GM19035 (cell line): Measurements from ENCODE around the gene GNG7.
"Not testable (repeated sequence)": the region's sequence is repeated elsewhere in the genome, so short reads cannot be mapped to it uniquely, and the experiment has no call there.

Experiments
- ATAC-seq: cut with Tn5 transposase; IDR thresholded peaks from one replicate; pipeline ENCODE4 v1.9.1; 2021; ENCODE audit not compliant: unreplicated experiment

The GNG7 gene

DNA sequence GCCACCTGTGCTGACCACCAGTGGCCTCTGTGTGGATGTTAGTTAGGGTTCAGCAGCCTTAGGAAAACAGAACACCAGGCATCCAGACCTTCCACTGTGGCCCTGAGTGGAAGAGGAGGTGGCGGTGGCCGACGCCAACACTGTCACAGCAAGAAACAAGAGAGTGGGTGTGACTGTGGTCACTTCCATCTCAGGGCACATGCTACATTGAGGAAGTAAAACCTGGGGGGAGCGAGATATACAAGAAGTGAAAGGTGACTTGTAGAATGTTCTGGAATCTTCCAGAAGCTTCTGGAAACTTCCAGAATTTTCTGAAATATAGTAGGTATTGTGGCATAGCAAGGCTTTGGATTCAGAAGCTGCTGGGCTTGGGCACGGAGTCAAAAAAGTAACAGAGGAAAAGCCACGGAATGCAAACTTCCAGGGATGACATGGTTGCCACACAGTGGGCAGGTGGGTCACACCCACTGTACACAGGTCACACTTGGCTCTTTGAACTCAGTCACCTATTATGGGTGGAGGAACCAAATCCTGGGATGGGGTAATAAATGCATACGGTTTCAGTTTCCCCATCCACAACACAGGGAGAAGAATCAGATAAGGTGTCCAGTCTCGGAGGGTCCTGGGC lies 24.3 kb downstream of the GNG7 start:
- no peak for ATAC-seq

DNA sequence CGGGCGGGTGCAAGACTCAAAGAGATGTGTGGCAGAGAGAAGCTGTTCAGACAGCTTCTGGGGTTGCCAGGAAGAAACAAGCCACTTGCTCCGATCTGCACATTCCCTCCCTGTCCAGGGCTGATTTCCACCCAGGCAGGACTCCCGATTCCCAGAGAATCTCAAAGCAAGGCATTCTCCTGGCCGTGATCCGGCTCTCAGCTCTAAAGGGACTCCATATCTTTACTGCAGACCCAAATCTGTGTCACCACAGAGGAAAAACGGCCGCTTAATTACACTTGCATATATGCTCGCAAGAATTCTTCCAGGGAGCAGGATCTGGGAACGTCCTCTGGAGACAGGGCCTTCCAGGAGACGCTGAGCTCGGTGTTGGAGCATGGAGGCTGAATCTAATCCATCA lies 25.7 kb downstream of the GNG7 start:
- no peak for ATAC-seq

DNA sequence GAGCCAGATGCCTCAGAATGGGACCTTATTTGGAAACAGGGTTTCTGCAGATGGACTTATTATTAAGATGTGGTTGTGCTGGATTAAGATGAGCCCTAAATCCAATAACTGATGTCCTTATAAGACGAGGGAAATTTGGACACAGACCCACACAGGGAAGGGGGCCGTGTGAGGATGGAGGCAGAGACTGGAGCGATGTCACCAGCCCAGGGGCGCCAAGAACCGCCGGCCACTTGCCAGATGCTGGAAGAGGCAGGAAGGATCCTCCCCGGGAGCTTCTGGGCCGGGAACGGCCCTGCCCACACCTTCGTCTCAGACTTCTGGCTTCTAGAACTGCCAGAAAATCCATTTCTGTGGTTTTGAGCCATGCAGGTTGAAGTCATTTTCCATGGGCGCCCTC lies 26.6 kb downstream of the GNG7 start:
- no peak for ATAC-seq

DNA sequence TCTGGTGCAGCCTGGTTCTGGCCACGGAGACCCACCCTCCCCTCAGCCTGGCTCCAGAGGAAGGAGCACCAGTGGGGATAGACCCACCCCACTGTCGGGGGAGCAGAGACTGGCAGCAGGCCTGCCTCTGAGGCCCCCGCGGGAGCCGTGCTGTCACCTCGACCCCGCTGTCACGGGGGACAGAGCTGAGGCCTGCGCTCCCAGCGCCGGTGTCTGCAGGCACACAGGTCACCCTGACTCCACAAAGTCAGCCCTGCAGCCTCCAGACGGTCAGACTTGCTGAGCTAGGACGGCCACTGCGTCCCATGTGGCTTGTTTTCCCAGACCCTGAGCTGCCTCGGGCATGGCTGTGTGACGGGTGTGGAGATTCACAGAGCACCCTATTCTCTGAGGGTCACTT lies 32.3 kb downstream of the GNG7 start:
- no peak for ATAC-seq

DNA sequence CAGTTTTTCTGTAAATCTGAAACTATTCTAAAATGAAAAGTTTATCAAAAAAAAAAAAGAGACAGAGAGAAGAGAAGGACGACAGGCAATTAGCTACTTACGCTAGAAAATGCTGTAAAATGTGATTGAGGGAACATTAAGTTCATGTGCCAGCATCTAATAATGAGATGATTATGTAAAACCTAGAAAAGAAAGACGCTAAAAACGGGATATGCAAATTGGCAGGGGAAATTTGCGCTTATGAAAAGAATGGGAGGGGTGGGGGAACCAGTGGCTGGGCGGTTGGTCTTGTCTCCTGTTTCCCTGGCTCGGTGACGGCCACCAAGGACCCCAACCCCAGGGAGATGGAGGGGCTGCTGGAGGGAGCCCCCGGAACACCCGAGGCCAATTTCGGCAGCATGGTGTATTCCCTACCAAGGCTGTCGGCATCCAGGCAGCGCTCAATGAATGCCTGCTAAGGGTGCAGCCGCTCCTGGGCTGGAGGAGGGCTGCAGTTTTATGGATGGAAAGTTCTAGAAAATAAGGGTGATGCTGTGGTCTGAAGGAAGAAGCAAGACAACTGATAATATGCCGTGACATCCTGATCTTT lies 34.2 kb downstream of the GNG7 start:
- no peak for ATAC-seq

DNA sequence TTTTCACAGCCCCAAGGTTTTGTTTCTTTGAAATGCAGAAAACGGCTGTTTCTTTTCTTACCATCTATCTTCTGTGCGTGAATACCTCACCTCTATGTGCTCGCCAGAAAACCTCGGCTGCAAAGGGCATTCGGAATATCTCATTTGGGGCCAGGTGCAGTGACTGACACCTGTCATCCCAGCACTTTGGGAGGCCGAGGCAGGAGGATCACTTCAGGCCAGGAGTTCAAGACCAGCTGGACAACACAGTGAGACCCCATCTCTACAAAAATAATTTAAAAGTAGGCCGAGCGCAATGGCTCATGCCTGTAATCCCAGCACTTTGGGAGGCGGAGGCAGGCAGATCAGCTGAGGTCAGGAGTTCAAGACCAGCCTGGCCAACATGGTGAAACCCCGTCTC lies 35.1 kb downstream of the GNG7 start:
- not testable (repeated sequence) for ATAC-seq

DNA sequence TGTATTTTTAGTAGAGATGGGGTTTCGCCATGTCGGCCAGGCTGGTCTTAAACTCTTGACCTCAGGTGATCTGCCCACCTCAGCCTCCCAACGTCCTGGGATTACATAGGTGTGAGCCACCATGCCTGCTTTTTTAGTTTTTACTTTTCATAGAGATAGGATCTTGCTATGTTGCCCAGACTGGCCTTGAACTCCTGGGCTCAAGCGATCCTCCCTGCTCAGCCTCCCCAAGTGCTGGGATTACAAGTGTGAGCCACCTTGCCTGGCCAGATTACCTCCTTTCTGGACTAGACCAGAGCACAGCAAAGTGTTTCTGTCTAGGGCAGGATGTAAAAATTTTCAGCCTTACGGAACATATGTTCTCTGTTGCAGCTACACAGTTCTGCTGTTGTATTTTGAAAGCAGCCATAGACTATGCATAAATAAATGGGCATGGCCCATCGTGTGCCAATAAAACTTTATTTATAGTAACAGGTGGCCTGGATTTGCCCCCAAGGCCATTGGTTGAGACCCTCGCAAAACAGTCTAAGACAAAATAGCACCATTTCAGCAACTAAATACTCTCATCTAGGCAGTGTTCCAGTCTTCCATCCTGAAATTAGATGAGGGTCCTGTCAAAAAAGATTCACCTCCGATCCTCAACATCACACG lies 36.0 kb downstream of the GNG7 start:
- ATAC-seq, result no peak

DNA sequence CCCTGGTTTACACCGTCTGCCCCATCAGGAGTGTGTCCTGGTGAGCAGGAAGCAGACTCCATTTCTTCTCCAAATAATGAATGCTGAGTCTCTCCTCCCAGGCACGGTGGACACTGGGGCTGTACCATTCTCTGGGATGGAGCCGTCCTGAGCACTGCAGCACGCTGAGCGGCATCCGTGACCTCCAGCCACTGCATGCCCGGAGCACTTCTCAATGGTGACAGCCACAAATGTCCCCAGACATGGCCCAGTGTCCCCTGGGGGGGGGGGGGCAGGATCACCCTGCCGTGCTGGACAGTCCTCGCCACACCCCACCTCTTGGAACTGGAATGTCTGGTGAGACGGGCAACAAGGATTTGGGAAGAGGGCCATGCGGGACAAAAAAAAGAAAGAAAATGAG lies 37.4 kb downstream of the GNG7 start:
- no peak for ATAC-seq

DNA sequence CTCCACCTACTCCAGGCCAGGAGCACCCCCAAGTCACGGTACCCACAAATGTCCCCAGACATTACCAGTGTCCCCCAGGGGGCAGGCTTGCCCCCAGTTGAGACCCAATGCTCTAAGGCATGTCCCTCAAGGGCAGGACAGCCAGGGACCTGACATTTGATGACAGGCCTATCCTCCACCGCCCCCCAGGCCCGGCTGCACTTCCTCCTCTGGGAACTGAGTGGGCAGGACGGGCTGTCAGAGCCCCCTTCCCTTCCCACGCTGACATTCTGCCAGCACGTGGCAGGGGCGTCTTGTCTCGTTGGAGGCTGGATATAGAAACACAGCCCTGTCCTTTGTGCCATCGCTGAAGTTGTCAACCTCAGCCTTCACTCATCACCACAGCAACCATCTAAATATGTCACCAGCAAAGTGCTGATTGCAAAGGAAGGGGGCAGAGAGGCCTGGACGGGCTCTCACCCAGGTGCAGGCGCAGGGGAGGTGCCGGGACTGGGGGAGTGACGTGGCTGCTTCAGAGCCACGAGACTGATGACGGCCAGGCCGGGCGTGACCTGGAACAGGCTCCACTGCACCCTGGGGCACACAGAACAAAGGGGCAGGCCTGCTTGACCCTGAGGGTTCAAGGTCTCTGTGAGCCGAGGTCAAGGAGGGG lies 38.4 kb downstream of the GNG7 start:
- peak; percentile 81 for ATAC-seq

DNA sequence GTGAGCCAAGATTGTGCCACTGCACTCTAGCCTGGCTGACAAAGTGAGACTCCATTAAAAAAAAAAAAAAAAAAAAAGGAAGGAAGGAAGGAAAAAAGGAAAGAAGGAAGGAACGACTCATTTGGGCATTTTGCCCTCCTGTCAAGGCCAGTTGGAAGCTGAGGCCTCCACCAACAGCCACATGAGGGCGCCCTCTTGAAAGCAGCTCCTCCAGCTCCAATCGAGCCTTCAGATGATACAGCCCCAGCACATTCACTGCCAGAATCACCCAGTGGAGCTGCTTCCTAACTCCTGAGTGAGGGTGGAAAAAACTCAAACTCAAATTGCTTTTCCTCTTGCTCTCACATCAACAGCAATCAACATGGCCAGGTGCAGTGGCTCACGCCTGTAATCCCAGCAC lies 40.9 kb downstream of the GNG7 start:
- ATAC-seq, result no peak

DNA sequence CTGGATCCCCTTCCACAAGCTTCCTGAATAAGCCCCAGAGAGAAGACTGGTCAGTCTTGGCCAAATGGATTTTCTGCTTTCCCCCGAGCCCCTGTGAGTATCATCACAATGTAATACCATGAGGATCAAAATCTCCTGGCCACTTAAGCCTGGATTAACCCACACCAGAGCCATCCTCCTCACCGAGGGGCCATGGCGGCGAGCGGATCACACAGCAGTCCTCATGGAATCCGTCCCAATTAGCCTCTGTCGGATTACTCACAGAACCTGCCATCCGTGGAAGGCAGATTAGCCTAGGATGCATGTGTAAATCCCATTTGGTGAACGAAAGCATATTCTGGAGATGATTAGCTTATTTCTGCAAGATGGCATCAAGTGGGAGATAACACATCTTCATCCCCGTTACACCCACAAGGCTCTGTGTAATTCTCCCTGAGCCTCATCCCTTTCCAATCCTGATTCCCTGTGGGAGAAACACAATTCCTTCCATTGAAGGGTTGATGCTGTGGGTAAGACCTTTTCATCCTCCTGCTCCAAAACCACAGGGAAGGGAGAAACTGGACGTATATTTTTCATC lies 42.5 kb downstream of the GNG7 start:
- no peak for ATAC-seq

DNA sequence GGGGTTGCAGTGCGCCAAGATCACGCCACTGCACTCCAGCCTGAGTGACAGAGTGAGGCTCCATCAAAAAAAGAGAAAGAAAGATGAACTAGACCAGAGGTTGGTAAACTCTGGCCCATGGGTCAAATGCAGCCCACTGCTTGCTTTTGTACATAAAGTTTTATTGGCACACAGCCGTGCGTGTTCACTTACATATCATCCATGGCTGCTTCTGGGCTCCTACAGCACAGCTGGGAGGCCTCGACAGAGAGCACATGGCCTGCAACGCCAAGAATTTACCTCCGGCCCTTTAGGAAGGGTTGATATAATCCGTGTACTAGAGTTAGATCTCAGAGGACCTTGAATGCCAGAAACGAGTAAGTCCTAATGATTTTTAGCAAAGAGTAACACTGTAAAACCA lies 46.0 kb downstream of the GNG7 start:
- ATAC-seq, result no peak

DNA sequence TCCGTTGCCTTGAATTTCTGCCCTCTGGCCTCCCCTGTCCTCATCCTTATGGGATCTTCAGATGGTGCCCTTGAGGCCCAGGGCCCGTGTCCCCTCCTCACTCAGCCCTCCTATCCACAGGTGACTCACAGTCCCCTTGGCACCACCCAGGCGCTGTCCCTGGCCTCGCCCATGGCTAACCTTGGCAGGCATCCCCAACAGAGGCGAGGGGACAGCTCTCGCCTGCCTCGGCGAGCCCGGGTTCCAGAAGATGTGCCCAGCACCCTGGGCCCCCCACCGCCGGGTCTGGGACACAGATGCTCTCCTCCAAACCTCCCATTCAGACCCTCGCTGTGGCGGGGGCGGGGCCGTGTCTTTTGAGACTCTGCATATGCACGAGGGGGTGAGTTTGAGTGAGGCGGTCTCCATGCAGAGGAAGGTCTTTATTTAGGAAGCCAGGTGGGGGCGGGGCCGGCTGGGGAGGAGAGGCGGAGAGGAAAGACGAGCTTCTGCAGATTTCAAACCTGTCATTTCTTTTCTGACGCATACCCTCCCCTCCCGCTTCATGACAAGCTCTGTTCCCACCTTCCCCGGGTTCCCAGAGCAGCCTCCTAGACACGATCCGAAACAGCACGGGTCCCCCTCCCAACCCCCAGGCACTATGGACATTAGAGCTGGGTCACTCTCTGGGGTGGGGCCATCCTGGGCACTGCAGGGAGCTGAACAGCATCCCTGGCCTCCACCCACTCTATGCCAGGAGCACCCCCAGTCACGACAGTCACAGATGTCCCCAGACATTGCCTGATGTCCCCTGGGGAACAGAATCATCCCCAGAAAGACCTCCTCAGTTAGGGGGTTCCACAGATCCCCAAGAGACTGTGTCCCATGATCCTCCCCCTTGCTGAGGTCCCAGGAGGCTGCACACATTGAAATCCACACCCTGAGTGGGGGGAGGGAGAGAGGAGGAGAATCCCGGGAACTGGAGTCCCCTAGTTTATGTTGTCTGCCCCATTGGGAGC lies 48.5 kb downstream of the GNG7 start:
- ATAC-seq, result no peak

DNA sequence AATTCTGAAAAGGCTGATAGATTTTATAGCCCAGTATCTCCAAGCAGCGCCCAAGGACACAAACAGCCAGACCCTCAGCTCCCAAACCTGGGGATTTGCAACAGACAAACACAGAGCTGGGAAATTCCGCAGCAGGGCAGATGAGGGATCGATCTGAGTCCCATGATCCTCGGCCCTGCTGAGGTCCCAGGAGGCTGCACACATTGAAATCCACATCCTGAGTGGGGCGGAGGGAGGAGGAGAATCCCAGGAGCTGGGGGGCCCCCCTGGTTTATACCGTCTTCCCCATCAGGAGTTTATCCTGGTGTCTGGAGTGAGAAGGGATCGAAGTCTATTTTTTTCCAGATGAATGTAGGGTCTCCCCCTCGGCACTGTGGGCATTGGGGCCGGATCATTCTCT lies 49.3 kb downstream of the GNG7 start:
- no peak for ATAC-seq

DNA sequence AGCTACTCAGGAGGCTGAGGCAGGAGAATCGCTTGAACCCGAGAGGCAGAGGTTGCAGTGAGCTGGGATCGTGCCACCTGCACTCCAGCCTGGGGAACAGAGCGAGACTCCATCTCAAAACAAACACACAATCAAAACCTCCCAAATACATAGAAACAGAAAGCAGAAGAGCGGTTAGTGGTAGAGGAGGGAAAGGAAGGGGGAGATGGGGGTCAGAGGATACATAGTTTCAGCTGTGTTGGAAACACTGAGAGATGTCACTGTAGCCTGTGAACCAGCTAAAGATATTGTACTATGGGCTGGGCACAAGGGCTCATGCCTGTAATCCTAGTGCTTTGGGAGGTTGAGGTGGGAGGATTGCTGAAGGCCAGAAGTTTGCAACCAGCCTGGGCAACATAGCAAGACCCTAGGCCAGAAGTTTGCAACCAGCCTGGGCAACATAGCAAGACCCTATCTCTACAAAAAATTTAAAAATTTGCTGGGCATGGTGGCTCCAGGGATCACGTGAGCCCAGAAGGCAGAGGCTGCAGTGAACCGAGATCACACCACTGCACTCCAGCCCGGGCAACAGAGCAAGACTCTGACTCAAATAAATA lies 49.9 kb downstream of the GNG7 start:
- ATAC-seq, result no peak

DNA sequence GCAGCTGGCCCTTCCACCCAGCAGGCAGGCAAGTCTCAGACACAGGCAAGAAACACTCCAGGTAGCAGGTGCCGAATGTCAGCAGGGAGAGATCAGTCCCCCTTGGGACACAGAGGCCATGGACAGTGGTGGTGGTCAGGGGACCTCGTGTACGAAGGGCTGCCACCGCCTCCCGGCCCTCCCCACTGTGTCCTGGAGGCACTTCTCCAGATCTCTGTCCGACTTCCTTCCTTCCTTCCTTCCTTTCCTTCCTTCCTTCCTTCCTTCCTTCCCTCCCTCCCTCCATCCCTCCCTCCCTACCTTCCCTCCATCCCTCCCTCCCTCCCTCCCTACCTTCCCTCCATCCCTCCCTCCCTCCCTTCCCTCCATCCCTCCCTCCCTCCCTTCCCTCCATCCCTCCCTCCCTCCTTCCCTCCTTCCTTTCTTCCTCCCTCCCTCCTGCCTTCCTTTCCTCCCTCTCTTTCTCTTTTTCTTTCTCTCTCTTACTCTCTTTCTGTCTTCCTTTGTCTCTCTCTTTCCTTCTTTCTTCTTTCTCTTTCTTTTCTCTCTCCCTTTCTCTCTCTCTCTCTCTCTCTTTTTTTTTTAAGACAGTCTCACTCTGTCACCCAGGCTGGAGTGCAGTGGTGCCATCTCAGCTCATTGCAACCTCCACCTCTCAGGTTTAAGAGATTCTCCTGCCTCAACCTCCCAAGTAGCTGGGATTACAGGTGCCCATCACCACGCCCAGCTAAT lies 51.3 kb downstream of the GNG7 start:
- ATAC-seq, result not testable (repeated sequence)

DNA sequence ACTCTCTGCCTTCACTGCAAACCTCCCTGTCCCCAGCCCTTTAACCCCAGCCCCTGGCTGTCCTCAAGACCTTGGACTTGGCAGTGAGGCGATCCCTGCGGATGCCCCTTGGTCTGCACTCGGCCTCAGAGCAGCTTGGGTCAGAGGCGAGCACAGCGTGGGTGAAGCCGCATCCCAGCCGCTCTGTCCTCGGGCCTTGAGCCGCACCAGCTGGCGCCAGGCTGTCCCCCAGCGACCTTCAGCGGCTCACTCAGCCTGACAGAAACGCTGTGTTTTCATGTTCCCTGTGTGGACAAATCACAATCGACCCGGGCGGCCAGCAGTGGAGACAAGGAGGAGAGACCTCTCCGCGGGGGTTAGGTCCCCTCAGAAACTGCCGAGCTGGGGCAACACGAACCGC lies 52.0 kb downstream of the GNG7 start:
- no peak for ATAC-seq

DNA sequence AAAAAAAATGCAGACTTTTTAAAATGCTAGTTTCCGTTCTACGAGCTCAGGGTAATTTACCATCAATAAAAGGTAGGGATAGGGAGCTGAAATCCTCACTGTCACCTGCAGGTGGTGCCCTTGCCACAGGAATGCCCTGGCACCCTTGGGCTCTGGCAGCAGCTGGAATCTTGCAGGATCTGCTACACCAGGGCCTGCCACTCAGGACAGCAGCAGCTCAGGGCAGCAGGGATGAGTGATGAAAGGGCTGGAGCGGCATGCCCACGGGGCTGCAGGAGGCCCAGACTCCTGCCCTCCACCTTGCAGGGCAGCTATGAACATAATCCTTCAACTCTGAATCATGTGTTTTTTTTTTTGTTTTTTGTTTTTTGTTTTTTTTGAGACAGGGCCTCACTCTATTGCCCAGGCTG lies 54.0 kb downstream of the GNG7 start:
- ATAC-seq, result no peak

DNA sequence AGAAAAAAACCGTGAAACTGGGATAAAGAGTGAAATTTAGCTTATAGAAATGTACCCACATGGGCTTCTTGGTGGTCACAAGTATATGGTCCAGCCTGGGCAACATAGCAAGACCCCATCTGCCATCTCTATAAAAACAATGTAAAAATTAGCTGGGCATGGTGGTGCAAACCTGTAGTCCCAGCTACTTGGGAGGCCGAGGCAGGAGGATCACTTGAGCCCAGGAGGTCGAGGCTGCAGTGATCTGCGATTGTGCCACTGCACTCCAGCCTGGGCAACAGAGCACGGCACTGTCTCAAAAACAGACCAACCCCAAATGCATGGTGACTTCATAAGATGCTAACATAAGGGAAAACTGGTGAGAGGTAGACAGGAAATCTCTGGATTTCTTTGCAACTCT lies 54.4 kb downstream of the GNG7 start:
- no peak for ATAC-seq
